ENCODE results near the gene ZBTB16.

The ZBTB16 gene

DNA sequence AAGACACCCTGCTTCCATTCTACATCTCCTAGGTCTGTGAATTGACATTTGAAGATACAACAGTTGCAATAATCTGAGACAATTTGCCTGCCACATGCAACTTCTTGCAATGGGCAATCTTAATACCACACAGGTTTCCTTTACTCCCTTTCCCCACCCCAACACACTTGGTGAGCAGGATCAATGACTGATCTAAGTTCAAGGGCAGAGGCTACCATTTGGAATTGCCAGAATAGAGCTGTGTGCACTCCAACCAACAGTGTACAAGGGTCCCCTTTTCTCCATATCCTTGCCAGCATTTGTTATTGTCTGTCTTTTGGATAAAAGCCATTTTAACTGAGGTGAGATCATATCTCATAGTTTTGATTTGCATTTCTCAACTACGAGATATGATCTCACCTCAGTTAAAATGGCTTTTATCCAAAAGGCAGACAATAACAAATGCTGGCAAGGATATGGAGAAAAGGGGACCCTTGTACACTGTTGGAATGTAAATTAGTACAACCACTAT is 233.7 kb downstream of the ZBTB16 start:
- Histone ChIP-seq H3K4me3 (replicated peaks; ENCODE audit: insufficient read depth, low read length) (no peak overlapping the region), H3K27me3 (ENCODE audit: insufficient read depth, poor library complexity, severe bottlenecking) (peaks cover 4% of the 10 kb centered on the region), H3K27ac (replicated peaks) (no peak overlapping the region)
- TF ChIP-seq GABPA (IDR thresholded peaks at IDR 0.05; ENCODE audit: low read depth) (no peak), SPI1 (IDR thresholded peaks at IDR 0.05; ENCODE audit: borderline replicate concordance, low read depth) (no peak), POLR2AphosphoS5 (IDR thresholded peaks at IDR 0.05; ENCODE audit: low read depth) (no peak), CTCF (IDR thresholded peaks at IDR 0.05; ENCODE audit: insufficient read depth, low read length) (no peak), REST (IDR thresholded peaks at IDR 0.05; ENCODE audit: insufficient replicate concordance, low read depth) (no peak)
- DNase-seq (ENCODE audit: low read depth in 1 of 2, low spot score in 1 of 2), result no peak

DNA sequence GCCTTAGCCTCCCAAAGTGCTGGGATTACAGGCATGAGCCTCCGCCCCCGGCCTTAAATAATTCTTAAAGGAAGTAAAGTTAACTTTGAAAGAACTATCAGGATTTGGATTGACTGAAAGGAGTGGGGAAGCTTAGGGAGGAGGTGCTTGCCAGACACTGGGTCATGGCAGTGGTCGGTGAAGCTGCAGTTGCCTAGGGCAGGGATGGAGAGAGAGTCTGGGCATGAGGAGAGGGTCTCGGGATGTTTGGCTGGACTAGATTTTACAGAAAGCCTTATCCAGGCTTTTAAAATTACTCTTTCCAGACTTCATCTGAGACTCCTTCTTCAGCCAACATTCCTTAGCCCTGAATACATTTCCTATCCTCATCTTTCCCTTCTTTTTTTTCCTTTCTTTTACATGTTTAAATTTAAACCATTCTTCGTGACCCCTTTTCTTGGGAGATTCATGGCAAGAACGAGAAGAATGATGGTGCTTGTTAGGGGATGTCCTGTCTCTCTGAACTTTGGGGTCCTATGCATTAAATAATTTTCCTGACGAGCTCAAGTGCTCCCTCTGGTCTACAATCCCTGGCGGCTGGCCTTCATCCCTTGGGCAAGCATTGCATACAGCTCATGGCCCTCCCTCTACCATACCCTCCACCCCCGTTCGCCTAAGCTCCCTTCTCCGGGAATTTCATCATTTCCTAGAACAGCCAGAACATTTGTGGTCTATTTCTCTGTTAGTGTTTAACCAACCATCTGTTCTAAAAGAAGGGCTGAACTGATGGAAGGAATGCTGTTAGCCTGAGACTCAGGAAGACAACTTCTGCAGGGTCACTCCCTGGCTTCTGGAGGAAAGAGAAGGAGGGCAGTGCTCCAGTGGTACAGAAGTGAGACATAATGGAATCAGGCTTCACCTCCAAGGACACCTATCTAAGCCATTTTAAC is 236.4 kb downstream of the ZBTB16 start, which contains the start of gene NNMT:
TSS of gene NNMT (plus strand) at position 724 of the 929 bp plus-strand sequence. CDS start at position 882, 158 bp downstream.
- DNase-seq (ENCODE audit: low read depth in 1 of 2, low spot score in 1 of 2), result no peak
- TF ChIP-seq REST (IDR thresholded peaks at IDR 0.05; ENCODE audit: insufficient replicate concordance, low read depth), result no peak
- no peak for TF ChIP-seq CTCF (IDR thresholded peaks at IDR 0.05; ENCODE audit: insufficient read depth, low read length)
- TF ChIP-seq POLR2AphosphoS5 (IDR thresholded peaks at IDR 0.05; ENCODE audit: low read depth), result no peak
- no peak for TF ChIP-seq SPI1 (IDR thresholded peaks at IDR 0.05; ENCODE audit: borderline replicate concordance, low read depth)
- no peak for TF ChIP-seq GABPA (IDR thresholded peaks at IDR 0.05; ENCODE audit: low read depth)
- Histone ChIP-seq H3K27ac (replicated peaks) (no peak within 1 kb of the TSS), H3K27me3 (ENCODE audit: insufficient read depth, poor library complexity, severe bottlenecking) (peaks cover 1% of the 10 kb centered on the region), H3K4me3 (replicated peaks; ENCODE audit: insufficient read depth, low read length) (no peak within 1 kb of the TSS)

- H3K27ac ChIP-seq (replicated peaks), result no peak overlapping the region
- H3K4me3 ChIP-seq (replicated peaks; ENCODE audit: insufficient read depth, low read length), result no peak overlapping the region
- DNase-seq (ENCODE audit: low read depth in 1 of 2, low spot score in 1 of 2), result no peak
- H3K27me3 ChIP-seq (ENCODE audit: insufficient read depth, poor library complexity, severe bottlenecking), result no peaks in the 10 kb centered on the region
- no peak for TF ChIP-seq CTCF (IDR thresholded peaks at IDR 0.05; ENCODE audit: insufficient read depth, low read length)
- no peak for TF ChIP-seq REST (IDR thresholded peaks at IDR 0.05; ENCODE audit: insufficient replicate concordance, low read depth)
- TF ChIP-seq SPI1 (IDR thresholded peaks at IDR 0.05; ENCODE audit: borderline replicate concordance, low read depth), result no peak
- TF ChIP-seq POLR2AphosphoS5 (IDR thresholded peaks at IDR 0.05; ENCODE audit: low read depth), result no peak
- no peak for TF ChIP-seq GABPA (IDR thresholded peaks at IDR 0.05; ENCODE audit: low read depth)
These were observed 237.3 kb downstream of the ZBTB16 start for GRCh38 chr11:114296605-114297372.

All from HL-60 (cell line).